HCT116 (cell line): ENCODE results near the gene PSRC1. TPM values are rescaled to one million over a fixed set of nuclear protein-coding genes. Genes with fewer than 3 reads are reported as not detected.
A peak's percentile ranks its signal among the peaks of the same experiment; 100 is the strongest.

ENCODE experiments used
- ATAC-seq: fragments of 200-7000 bp; cut with Tn5 transposase; 2 replicates; pipeline ENCODE4 v1.9.1; 2020; ENCODE audit warnings: mild to moderate bottlenecking, moderate library complexity
- BruUV-seq: library from RNA; stranded (reverse); fragments of 400-500 nt; replicated peaks from 2 replicates; lab custom pipeline; 2021; lab: Mats Ljungman, UMichigan
- CTCF ChIA-PET: fragments of 300-600 bp; sonication (Branson Sonifier 250); formaldehyde crosslinking; loops from one replicate; lab custom pipeline; 2021; ENCODE audit warnings: antibody characterized with exemption; lab: Charles Lee
- POLR2A ChIA-PET: fragments of 300-600, 350-600 bp; sonication (Branson Sonifier 250); formaldehyde crosslinking; loops from one replicate; lab custom pipeline; 2021; ENCODE audit warnings: antibody characterized with exemption; lab: Charles Lee
- RAD21 ChIA-PET, 2 experiments: fragments of 300-600 bp; sonication (Branson Sonifier 250); formaldehyde crosslinking; loops; one replicate each; lab custom pipeline; 2023; ENCODE audit warnings: low total read pairs in 2 of 2; ENCODE audit not compliant: uncharacterized antibody in 2 of 2, unreplicated experiment in 2 of 2, low non-redundant PET in 1 of 2; lab: Charles Lee
- DNase-seq: peaks from one replicate; pipeline ENCODE4 v3.0.0-alpha.2; 2010; ENCODE audit warnings: low read depth, low spot score
- H2AFZ ChIP-seq: fragments of 200-600 bp; shearing (Covaris generic), sonication (generic); 2 replicates; pipeline ENCODE4 v1.6.1; 2017; ENCODE audit warnings: low read depth, mixed run types, mixed read lengths, antibody characterized with exemption, low read length; ENCODE audit not compliant: poor library complexity, severe bottlenecking
- H3K27ac ChIP-seq: 2 replicates; pipeline ENCODE4 v1.5.1; 2012; ENCODE audit warnings: low read depth, low read length
- H3K27me3 ChIP-seq: fragments of 200-600 bp; sonication (generic); 2 replicates; pipeline ENCODE4 v1.6.1; 2016; ENCODE audit warnings: mixed run types, low read length, mixed read lengths; ENCODE audit not compliant: insufficient read depth
- H3K36me3 ChIP-seq, 2 experiments: fragments of 200-500 bp in 1 of 2; fragments of 200-600 bp in 1 of 2; sonication (Bioruptor generic) in 1 of 2; sonication (generic) in 1 of 2; 2 replicates each; pipeline versions ENCODE4 v1.5.1 to v1.6.1; 2014 to 2016; ENCODE audit warnings: low read length in 2 of 2, inconsistent platforms in 1 of 2, mixed read lengths in 1 of 2, mixed run types in 1 of 2; ENCODE audit not compliant: insufficient read depth in 2 of 2, control insufficient read depth in 1 of 2
- H3K4me1 ChIP-seq, 2 experiments: fragments of 200-600 bp in 1 of 2; sonication (generic) in 1 of 2; 2 replicates each; pipeline versions ENCODE4 v1.5.1 to v1.6.1; 2012 to 2017; ENCODE audit warnings: low read length in 2 of 2, inconsistent platforms in 1 of 2, mild to moderate bottlenecking in 1 of 2, mixed read lengths in 1 of 2, mixed run types in 1 of 2, moderate library complexity in 1 of 2; ENCODE audit not compliant: insufficient read depth in 2 of 2, control insufficient read depth in 1 of 2
- H3K4me2 ChIP-seq: fragments of 200-600 bp; sonication (generic); 2 replicates; pipeline ENCODE4 v1.6.1; 2017; ENCODE audit warnings: mixed run types, low read length, mixed read lengths
- H3K4me3 ChIP-seq, 2 experiments: fragments of 200-600 bp in 1 of 2; sonication (generic) in 1 of 2; replicated peaks in 1 of 2; 2 replicates each; pipeline ENCODE4 v1.5.1; 2011 to 2016; ENCODE audit warnings: low read length in 2 of 2, control low read depth in 1 of 2, low read depth in 1 of 2, mild to moderate bottlenecking in 1 of 2, mixed read lengths in 1 of 2, mixed run types in 1 of 2
- H3K79me2 ChIP-seq: fragments of 200-600 bp; sonication (generic); 2 replicates; pipeline ENCODE4 v1.6.1; 2017; ENCODE audit warnings: mild to moderate bottlenecking, mixed run types, low read length, moderate library complexity, mixed read lengths; ENCODE audit not compliant: insufficient read depth
- H3K9ac ChIP-seq: fragments of 200-600 bp; sonication (generic); 2 replicates; pipeline ENCODE4 v1.6.1; 2016; ENCODE audit warnings: low read length, mixed read lengths
- H3K9me2 ChIP-seq: fragments of 200-600 bp; sonication (generic), shearing (Covaris generic); 2 replicates; pipeline ENCODE4 v1.6.1; 2017; ENCODE audit warnings: mixed run types, mild to moderate bottlenecking, moderate library complexity; ENCODE audit not compliant: insufficient read depth
- H3K9me3 ChIP-seq, 2 experiments: fragments of 200-500 bp in 1 of 2; fragments of 200-600 bp in 1 of 2; sonication (Bioruptor generic) in 1 of 2; sonication (generic) in 1 of 2; 2 replicates each; pipeline ENCODE4 v1.6.1; 2014 to 2017; ENCODE audit warnings: low read length in 2 of 2, mixed read lengths in 2 of 2, inconsistent platforms in 1 of 2, low read depth in 1 of 2, mild to moderate bottlenecking in 1 of 2, mixed run types in 1 of 2, moderate library complexity in 1 of 2; ENCODE audit not compliant: control insufficient read depth in 1 of 2, insufficient read depth in 1 of 2
- H4K20me1 ChIP-seq: fragments of 200-600 bp; sonication (generic), shearing (Covaris generic); 2 replicates; pipeline ENCODE4 v1.6.1; 2017; ENCODE audit warnings: mixed run types, mild to moderate bottlenecking, moderate library complexity; ENCODE audit not compliant: insufficient read depth
- ATF3 ChIP-seq: IDR thresholded peaks from 2 replicates; pipeline ENCODE4 v1.6.1; 2012
- CBX3 ChIP-seq: IDR thresholded peaks from 2 replicates; pipeline ENCODE4 v1.6.1; 2012; ENCODE audit warnings: low read depth
- EGR1 ChIP-seq: IDR thresholded peaks from 2 replicates; pipeline ENCODE4 v1.6.1; 2012; ENCODE audit warnings: low read depth
- ELF1 ChIP-seq: IDR thresholded peaks from 2 replicates; pipeline ENCODE4 v1.6.1; 2012; ENCODE audit warnings: low read depth, borderline replicate concordance
- EZH2 ChIP-seq: fragments of 200-600 bp; sonication (generic); IDR thresholded peaks from 2 replicates; pipeline ENCODE4 v1.6.1; 2017; ENCODE audit warnings: antibody characterized with exemption, mixed run types
- EZH2phosphoT487 ChIP-seq: fragments of 200-600 bp; IDR thresholded peaks from 2 replicates; pipeline ENCODE4 v1.6.1; 2018; ENCODE audit warnings: antibody characterized with exemption, borderline replicate concordance
- FOSL1 ChIP-seq: IDR thresholded peaks from 2 replicates; pipeline ENCODE4 v1.6.1; 2012; ENCODE audit warnings: low read depth
- JUND ChIP-seq: IDR thresholded peaks from 2 replicates; pipeline ENCODE4 v1.6.1; 2012
- POLR2A ChIP-seq: IDR thresholded peaks from 2 replicates; pipeline ENCODE4 v1.7.0; 2011; ENCODE audit warnings: borderline replicate concordance; ENCODE audit not compliant: insufficient read depth, insufficient read length; ENCODE audit errors: extremely low read depth
- RAD21 ChIP-seq: IDR thresholded peaks from 2 replicates; pipeline ENCODE4 v1.6.1; 2012; ENCODE audit warnings: low read depth, mild to moderate bottlenecking
- SP1 ChIP-seq: IDR thresholded peaks from 2 replicates; pipeline ENCODE4 v1.6.1; 2012; ENCODE audit warnings: low read depth
- SRF ChIP-seq: IDR thresholded peaks from 2 replicates; pipeline ENCODE4 v1.6.1; 2012; ENCODE audit warnings: low read depth
- TCF7L2 ChIP-seq: IDR thresholded peaks from 2 replicates; pipeline ENCODE4 v1.7.0; 2011; ENCODE audit warnings: borderline replicate concordance, inconsistent platforms; ENCODE audit not compliant: insufficient read depth, insufficient read length; ENCODE audit errors: extremely low read depth
- YY1 ChIP-seq: IDR thresholded peaks from 2 replicates; pipeline ENCODE4 v1.6.1; 2011; ENCODE audit warnings: low read length, low read depth, moderate library complexity, mild to moderate bottlenecking; ENCODE audit not compliant: insufficient replicate concordance; ENCODE audit errors: extremely low read depth
- ZBTB33 ChIP-seq: IDR thresholded peaks from 2 replicates; pipeline ENCODE4 v1.6.1; 2011; ENCODE audit warnings: mild to moderate bottlenecking, low read length, moderate library complexity; ENCODE audit not compliant: insufficient replicate concordance; ENCODE audit errors: extremely low read depth
- ZFX ChIP-seq: fragments of 450-650 bp; IDR thresholded peaks from 2 replicates; pipeline ENCODE4 v1.6.1; 2017
- ZNF274 ChIP-seq: fragments of 200-500 bp; sonication (Bioruptor generic); IDR thresholded peaks from 2 replicates; pipeline ENCODE4 v1.6.1; 2014; ENCODE audit warnings: mild to moderate bottlenecking, low read depth, low read length, inconsistent platforms
- intact Hi-C: fragments of 100-400 bp; cut with micrococcal nuclease; formaldehyde crosslinking; loops from 2 replicates; pipeline ENCODE4 v1.10.0; 2022
- total RNA-seq: library from RNA; stranded (reverse); gene quantifications from one replicate; pipeline ENCODE4 v1.2.1, GENCODE V29; 2021; ENCODE audit not compliant: unreplicated experiment

The PSRC1 gene
- total RNA-seq, 1 experiment from 2014 or later, result 44.8 TPM

GRCh38 chr1:109237512-109237911, 45.4 kb downstream of the PSRC1 start:
- ChIA-PET RAD21 (no interaction called here), POLR2A (no interaction called here), CTCF (interaction anchor here (1.1 kb wide), 1 partner anchor 36 kb away, joined by 3 read pairs; no protein-coding TSS in a partner anchor)
- no peak overlapping the region for H3K27ac ChIP-seq
- no peak for DNase-seq
- no peaks in the 10 kb centered on the region for H3K79me2 ChIP-seq
- peaks cover 36 to 38% of the 10 kb centered on the region in 2 experiments for H3K36me3 ChIP-seq
- no peaks in the 10 kb centered on the region for H4K20me1 ChIP-seq
- H3K9me3 ChIP-seq, result no peaks in the 10 kb centered on the region
- BruUV-seq, result TSS peak; percentile 39
- H3K4me2 ChIP-seq, result no peak overlapping the region
- no peak overlapping the region for H3K4me3 ChIP-seq
- intact Hi-C loops, result no loop called here
- no peaks in the 10 kb centered on the region for H3K27me3 ChIP-seq
- H3K4me1 ChIP-seq, result peaks cover 6 to 18% of the 10 kb centered on the region in 2 experiments; a peak in 2 of 4 replicates
- H3K9me2 ChIP-seq, result no peaks in the 10 kb centered on the region
- TF ChIP-seq ZNF274 (no peak), CBX3 (no peak), ELF1 (no peak), EZH2phosphoT487 (no peak)
- H2AFZ ChIP-seq, result no peak overlapping the region
- no peak for ATAC-seq
- no peak overlapping the region for H3K9ac ChIP-seq

GRCh38 chr1:109235137-109235536, 47.8 kb downstream of the PSRC1 start:
- Histone ChIP-seq H3K27me3 (no peaks in the 10 kb centered on the region), H3K27ac (no peak overlapping the region), H3K79me2 (no peaks in the 10 kb centered on the region), H3K4me1 (peaks cover 0 to 6% of the 10 kb centered on the region in 2 experiments; a peak in 1 of 4 replicates), H4K20me1 (no peaks in the 10 kb centered on the region), H3K4me2 (no peak overlapping the region), H3K9ac (no peak overlapping the region), H2AFZ (no peak overlapping the region), H3K9me2 (no peaks in the 10 kb centered on the region), H3K9me3 (no peaks in the 10 kb centered on the region), H3K36me3 (peaks cover 48 to 56% of the 10 kb centered on the region in 2 experiments), H3K4me3 (no peak overlapping the region)
- ChIA-PET CTCF (interaction anchor here (0.6 kb wide), 1 partner anchor 8 kb away, joined by 3 read pairs; no protein-coding TSS in a partner anchor), POLR2A (no interaction called here), RAD21 (no interaction called here)
- BruUV-seq, result no TSS peak
- ATAC-seq (no peak), DNase-seq (no peak)
- intact Hi-C loops, result no loop called here
- TF ChIP-seq ELF1 (no peak), SP1 (no peak), FOSL1 (no peak), CBX3 (no peak), EZH2 (no peak), ZBTB33 (no peak), JUND (no peak), YY1 (no peak), ATF3 (no peak), EGR1 (no peak), POLR2A (no peak), SRF (no peak), TCF7L2 (no peak), EZH2phosphoT487 (no peak), ZFX (no peak), RAD21 (no peak)
